Heart left ventricle (tissue), 13 donors: ENCODE data around the gene A2ML1.

Experiments
- POLR2A ChIP-seq, 2 donors: fragments of 450-650 bp; IDR thresholded peaks; one replicate each; pipeline ENCODE4 v1.6.1; 2017; ENCODE audit warnings: antibody characterized with exemption in 2 of 2, mild to moderate bottlenecking in 2 of 2, moderate library complexity in 2 of 2
- TF ChIP-seq, protein P1 (sequence below), 12 donors: fragments of 200-600 bp; sonication (generic) in 4 of 12; IDR thresholded peaks; one replicate each; pipeline versions ENCODE4 v1.5.0 to v1.8.0; 2018 to 2022; ENCODE audit warnings: antibody characterized with exemption in 12 of 12, mild to moderate bottlenecking in 5 of 12
- donor health status: ischemic (EF 13 %, LVEDD 7.1; RV severe dilation, severe dysfunction).
- donor health status: DM: no; HTN: yes; CAD: no.
- donor health status: DM: no; HTN: no; CAD: no.
- donor health status: ischemic (EF 25% LVEDD 6.9; RV normal size, moderate dysfunction).
- donor health status: ischemic (EF 25% LVEDD 5.7; RV mildly dilated, moderate dysfunction).
- donor health status: ischemic (EF 35%, LVEDD 5.7; RV mildly dilated, moderate dysfunction).
- donor health status: nonischemic (EF 11% LVEDD 7.7; RV severe dilation, severe dysfunction).
- donor health status: DM: yes; HTN: yes; CAD: no.
- donor health status: PGD.
- donor health status: ischemic (EF 29% LVEDD 5.4; RV normal size, mild dysfunction).
- donor health status: nonischemic (EF 23%, LVEDD 6.1; RV moderate dilation, normal function).

DNA sequence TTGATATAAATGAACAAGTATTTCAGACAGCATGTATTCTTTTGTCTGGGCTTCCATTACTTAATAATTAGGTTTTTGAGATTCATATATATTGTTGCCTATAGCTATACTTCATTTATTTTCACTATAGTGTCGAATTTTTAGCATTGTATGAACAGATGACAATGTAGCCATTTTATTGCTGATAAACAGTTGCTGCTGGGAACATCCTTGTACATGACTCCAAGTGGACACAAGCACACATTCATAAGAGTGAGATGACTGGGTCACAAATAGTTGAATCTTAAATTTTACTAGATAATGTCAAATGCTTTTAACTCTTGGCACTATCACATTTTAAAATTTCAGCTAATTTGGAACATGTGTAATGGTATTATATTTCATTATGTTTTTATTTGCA lies 72.6 kb downstream of the A2ML1 start:
- TF ChIP-seq, protein P1, sequence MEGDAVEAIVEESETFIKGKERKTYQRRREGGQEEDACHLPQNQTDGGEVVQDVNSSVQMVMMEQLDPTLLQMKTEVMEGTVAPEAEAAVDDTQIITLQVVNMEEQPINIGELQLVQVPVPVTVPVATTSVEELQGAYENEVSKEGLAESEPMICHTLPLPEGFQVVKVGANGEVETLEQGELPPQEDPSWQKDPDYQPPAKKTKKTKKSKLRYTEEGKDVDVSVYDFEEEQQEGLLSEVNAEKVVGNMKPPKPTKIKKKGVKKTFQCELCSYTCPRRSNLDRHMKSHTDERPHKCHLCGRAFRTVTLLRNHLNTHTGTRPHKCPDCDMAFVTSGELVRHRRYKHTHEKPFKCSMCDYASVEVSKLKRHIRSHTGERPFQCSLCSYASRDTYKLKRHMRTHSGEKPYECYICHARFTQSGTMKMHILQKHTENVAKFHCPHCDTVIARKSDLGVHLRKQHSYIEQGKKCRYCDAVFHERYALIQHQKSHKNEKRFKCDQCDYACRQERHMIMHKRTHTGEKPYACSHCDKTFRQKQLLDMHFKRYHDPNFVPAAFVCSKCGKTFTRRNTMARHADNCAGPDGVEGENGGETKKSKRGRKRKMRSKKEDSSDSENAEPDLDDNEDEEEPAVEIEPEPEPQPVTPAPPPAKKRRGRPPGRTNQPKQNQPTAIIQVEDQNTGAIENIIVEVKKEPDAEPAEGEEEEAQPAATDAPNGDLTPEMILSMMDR (IDR thresholded peaks at IDR 0.05) = no peak
- no peak for TF ChIP-seq POLR2A (IDR thresholded peaks at IDR 0.05)
